Stimulated activated CD8-positive, alpha-beta memory T cell treated with anti-CD3 and anti-CD28 coated beads, Interleukin-4, amount 100 ng/mL, for 48 hours (primary cell): ENCODE results near the gene EPHA2.
"Not testable (repeated sequence)": the region's sequence is repeated elsewhere in the genome, so short reads cannot be mapped to it uniquely, and the experiment has no call there.

ENCODE experiments used
- DNase-seq: peaks from one replicate; pipeline ENCODE4 v3.0.0-alpha.2; 2020

EPHA2 gene

DNA sequence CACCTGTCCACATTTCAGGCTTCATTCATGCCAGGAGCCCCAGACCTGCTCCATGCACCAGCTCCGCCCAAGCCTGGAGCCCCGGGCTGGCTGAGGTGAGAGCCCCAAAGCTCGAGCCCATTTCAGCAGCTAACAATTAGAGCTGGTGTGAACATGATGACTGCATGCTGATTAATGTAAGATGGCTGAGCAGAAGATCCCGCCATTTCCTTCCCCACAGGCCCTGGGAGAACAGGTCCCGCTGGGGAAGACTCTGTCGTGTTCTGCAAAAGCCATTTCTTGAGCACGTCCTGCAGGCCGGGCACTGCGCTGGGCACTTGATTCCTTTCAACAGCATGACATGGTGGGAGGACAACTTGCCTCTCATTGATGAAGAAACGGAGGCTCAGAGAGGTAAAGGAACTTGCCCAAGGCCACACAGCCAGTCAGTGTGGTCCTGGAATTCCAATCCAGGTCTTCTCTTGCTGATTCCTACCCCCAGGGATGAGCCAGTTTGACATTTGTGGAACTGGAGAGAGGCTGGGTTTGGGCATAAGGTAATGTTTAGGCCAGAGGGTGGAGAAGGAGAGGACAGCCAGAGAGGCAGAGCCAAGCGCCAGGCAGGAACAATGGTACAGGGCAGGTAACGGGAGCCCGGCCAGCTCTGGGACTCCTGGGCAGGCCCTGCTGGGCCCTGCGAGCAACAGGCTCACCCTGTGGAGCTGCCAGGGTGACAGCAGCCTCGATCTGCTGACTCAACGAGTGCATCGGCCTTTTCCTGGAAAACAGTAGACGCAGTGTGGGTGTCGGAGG is 28.1 kb upstream of the EPHA2 start:
- DNase-seq, result no peak

DNA sequence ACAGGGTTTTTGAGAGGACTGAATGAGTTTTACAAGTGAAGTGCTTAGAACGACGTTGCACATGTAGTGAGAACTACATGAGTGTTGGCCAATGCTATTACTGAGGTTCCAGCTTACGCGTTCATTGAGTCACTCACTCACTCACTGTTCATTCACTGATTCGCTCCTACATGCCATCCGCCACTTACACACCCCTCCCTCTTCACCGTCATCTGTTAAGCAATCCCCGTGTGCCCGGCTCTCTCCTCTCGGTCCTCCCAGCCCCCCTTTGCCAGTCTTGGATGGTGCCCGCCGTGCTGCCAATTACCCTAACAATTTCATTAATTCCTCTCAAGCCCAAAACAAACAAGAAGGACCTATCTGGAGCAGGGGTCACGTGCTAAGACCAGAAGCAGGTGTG is 27.3 kb upstream of the EPHA2 start:
- no peak for DNase-seq

DNA sequence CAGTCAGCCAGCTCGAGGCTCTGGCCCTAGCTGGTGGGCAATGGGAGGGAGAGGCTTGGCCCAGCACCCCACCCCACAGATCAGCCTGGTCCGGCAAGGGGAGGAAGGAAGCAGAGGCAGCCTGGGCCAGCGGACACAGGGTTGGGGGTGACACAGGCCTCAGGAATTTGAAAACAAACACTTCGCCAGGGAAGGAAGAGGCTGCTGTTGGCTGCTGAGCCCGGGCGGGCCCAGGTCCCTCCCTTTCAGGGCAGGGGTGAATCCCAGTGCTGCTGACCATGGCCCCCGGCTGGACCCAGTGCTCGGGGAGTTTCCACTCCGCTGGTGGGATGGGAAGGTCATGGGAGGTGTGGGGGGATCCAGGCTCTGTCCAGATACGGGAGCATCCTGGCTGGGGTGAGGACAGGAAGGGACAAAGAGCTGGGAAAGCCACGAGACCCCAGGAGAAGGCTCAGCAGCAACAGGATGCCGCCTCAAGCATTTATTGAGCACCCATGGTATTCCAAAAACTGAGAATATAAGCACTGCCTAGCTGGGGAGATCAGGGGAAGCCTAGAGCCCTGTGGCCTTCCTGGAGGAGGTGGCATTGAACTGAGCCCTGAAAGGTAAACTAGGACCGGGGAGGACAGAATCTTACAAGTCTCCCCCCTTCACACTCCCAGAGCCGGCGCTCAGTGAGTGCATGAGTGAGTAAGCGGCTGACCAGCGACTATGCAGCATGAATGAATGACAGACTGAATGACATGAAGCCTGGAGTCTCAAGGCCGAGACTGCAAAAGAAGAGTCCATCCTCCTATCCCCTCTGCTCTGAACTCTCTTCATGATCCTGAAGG is 26.2 kb upstream of the EPHA2 start:
- no peak for DNase-seq

DNA sequence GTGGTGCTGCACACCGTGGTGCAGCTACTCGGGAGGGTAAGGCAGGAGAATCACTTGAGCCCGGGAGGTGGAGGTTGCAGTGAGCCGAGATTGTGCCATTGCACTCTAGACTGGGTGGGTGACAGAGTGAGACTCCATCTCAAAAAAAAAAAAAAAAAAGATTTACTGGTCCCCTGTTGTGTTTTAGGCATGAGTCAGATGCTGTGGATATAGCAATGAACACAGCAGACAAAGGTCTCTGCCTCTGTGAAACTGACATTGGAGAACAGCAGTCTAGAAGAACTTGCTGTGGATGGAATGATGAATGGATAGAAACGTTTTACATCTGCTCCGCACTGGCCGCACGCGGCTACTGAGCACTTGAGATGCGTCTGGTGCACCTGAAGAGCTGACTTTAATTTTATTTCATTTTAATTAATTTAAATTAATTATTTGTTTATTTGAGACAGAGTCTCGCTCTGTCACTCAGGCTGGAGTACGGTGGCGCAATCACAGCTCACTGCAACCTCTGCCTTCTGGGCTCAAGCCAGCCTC is 24.5 kb upstream of the EPHA2 start:
- no peak for DNase-seq

DNA sequence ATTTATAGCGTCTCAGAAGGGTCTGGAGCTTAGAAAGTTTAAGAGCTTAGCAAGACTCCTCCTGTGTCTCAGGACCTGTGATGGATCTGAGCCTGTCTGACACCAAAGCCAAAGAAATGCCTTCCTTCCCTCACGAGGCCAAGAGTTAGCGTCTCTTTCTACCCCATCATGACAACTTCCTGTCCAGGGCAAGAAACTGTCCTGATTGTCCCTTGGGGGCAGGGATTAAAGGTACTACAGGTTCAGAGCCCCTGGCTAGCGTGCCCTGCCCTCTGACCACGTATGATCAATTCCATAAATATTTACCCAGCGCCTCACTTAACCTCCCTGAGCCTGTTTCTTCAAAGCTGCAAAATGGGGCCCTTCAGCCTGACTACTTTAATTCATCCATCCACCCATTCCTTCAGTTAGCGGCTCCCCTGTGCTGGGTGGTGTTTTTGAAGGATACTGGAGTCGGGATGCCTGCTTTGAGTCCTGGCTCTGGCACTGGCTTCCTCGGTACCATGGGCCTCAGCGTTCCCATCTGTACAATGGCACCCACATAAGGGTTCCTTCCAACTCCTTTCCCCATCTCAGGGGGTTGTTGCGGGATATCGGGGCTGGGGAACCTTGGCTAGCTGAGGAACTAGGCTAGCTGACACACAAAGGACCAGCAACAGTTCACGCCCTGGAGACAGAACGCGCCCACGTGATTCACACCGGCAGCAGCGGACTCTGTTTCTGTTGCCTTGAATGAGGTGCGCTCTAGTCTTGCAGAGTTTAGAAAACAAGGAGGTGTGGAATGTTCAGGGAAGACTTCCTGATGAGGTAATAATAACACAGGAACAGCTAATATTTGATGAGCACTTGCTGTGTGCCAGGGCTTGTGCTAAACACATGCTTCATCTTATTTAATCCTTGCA is 23.0 kb upstream of the EPHA2 start:
- DNase-seq, result no peak

DNA sequence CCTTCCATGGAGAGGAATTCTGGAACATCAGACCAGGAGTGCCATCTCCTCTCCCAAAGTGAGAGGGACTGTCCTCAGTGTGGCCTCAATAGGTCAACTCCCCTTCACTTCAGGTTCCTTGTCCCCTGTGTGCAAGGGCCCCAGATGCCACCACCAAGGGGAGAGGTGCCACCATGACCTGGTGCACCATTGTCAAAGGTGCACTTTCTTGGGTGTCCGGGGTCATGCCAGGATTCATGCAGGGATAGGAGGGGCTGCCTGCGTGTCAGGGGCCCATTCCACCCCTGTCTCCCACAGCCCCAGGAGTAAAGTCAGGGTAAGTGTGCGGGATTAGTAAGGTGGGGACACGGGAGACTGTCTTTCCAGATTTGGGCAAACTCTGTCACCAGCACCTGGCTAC is 21.4 kb upstream of the EPHA2 start:
- DNase-seq, result no peak

DNA sequence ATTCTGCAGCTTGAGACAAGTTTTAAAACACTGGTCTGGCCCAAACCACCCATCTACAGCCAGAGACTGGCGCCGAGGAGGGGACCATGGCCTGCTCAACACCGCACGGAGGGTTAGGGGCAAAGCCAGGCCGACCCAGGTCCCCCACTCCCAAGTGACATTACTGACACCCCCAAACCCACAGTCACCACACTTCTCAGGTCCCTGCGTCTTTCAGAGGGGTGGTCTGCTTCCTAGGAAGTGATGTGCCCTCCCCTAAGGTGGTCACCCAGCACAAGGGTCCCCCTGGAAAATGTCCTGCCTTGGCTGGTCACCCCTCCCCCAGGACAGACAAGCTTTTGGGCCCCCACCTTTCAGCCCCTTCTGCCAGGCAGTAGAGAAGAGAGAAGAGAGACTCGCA is 20.8 kb upstream of the EPHA2 start:
- no peak for DNase-seq

DNA sequence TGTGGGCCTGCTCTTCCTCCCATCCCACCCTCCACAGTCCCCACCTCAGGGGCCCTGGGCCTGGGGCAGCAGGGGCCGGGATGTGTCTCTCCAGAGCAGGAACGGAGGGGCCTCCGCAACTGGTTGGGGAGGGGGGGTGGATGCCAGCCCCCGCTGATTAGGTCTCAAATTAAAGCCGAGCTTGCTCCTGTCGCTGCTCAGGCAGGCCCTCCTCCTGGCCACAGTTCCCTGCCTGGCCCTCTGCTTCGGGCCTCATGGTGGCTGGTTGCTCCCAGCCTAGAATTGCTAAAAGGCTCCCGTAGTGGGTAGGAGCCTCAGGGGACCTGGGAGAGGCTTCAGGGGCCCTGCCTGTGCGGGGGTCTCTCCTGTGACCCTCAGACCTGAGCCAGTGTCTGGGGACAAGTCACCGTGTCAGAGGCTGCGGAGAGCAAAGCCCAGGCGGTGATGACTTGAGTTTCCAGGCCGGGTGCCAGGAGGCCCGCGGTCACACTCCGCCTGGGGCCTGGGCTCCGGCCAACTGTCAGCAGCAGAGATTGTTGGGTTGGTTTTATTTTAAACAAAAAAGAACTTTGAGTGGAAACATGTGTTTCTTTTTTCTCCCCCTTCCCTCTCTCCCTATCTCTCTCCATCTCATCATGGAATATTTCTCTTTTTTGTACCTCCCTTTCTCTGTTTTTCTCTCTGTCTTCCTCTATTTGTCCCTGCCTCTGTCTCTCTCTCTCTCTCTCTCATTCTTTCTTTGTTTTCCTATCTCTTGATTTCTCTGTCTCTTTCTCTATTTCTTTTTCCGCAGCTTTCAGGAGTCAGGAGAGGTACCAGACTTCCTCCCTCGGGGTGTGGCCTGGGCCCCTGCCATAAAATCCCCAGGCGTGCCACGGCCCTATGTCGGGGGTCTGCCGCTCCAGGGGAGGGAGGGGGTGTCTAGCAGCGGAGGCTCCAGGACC is 20.0 kb upstream of the EPHA2 start:
- no peak for DNase-seq

DNA sequence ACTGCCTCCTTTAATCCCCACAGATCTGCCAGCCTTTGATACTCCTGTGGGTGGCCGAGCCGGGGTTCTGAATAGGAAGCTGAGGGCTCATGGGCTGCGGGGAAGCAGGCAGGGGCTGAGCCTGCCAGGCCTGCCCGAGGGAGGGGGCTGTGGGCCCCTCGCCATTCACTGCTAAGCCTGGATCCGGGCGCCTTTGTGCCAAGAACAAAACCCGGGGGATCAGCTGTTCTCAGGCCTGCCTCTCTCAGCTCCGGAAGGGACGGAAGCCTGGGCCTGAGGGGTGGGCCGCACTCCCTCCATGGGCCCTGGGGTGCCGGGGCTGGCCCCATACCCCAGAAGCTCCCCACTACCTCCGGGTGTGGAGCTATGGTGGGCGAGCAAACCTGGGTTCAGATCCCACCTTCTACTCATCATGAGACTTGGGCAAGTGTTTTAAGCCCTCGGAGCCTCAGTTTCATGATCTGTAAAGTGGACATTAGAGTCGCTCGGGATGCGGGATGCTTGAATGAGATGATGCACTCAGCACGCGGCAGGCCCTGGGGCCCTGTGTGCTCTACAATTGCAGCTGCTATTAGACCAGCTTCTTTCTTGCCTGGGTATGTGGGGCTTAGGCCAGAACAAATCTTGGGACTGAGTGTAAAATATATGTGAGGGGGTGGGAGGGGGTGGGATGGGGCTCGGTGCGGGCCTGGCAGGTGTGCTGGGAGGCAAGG is 19.2 kb upstream of the EPHA2 start:
- DNase-seq, result no peak

DNA sequence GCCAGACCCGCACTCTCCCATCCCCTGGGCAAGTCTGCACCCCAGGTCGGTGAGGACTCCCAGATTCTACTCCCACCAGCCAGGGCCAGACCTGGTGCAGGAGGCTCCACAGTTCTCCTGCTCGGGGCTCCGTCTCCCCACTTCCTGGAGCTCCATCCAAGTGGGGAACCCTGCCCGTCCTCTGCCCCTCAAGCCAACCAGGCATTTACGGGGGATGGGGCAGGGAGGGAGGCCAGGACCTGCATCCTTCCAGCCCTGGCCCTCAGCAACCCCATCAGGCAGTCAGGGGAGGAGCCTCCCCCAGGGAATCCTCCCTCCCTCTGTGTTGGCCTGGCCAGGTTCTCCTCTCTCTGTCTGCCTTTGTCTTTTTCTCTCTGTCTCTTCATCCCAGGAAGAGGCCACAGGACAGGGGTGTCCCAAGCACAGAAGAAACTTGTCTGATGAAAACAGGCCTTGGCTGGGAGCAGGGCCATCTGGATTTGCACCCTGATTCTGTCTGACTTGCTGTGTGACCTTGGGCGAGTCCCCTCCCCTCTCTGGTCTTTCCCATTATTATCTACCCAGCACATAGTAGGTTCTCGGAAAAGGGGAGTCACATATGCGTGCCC is 18.5 kb upstream of the EPHA2 start:
- DNase-seq, result no peak

DNA sequence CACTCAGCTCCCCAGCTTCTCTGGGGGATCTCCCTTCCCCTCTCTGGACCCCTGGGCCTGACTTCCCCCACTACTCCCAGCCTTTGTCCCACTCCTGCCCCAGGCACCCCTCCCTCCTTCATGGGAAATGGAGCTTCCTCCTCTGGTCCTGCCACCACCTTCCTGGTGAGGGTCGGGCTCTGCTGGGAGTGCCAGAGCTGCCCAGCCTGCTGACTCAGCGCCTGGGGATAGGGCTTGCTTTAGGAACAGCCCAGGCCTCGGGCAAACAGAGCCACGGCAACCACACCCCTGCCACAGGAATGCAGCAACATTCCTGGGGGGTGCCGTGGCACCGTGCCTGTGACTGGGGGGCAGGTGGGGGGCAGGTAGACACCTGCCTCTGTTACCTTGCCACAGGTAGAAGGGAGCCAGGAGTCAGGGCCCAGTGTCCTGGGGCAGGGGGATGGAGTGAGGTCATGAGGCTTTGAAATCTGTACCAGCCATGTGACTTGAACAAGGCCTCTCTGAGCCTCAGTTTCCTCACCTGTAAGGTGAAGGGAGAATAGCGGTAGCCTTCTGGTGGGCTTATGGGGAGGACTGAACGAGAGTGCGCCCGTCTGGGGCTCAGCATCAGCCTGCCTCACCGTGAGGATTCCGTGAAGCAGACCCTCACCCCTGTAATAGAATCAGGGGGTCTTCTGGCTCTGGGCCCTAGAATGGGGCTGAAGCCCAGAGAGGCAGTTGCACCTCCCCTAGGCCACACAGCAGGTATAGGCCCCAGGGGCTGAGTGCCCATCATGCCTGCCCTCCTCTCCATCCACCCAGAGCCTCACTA is 17.8 kb upstream of the EPHA2 start:
- no peak for DNase-seq

DNA sequence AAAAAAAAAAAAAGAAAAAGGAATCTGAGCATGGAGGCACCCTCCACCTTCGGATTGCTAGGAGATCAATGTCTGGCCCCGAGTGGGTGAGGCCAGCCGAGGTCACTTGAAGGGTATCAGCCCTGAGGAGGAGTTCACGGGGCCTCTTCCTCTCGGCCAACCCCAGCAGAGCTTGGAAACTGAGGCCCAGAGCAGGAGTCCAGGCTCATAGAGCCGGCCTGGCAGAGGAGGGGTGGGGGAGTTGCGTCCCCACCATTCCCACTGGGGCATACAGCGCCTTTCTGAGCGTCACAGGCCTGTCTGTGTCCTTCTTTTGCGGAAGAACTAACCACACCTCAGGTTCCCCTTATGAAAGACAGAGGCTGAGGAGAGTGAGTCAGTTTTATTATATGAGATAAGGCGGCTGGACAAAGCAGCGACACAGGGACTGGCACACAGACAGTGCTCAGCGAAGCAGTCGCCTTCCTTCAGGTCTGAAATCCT is 17.1 kb upstream of the EPHA2 start:
- DNase-seq, result no peak

DNA sequence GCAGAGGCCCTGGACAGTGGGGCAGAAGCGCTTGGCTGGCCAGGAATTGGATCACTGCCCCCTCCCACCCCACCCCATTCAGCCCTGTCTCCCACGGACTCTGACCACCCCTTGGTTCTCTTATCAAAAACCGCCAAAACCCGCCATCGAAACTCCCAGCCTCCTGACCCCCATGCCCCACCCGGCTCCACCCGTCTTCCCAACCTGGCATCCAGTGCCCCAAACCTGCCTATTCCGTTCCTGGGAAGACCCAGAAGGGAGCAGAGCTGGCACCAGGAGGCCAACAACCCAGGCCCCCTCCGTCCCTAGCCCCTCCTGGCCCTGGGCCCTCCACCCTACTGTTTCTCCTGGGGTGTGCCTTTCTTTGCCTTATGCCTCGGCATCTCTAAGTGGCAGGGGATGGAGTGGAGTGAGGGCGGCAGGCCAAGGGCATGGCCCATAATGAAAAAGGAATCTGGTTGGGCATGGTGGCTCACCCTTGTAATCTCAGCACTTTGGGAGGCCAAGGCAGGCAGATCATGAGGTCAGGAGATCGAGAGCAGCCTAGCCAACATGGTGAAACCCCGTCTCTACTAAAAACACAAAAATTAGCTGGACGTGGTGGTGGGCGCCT is 16.5 kb upstream of the EPHA2 start:
- no peak for DNase-seq

DNA sequence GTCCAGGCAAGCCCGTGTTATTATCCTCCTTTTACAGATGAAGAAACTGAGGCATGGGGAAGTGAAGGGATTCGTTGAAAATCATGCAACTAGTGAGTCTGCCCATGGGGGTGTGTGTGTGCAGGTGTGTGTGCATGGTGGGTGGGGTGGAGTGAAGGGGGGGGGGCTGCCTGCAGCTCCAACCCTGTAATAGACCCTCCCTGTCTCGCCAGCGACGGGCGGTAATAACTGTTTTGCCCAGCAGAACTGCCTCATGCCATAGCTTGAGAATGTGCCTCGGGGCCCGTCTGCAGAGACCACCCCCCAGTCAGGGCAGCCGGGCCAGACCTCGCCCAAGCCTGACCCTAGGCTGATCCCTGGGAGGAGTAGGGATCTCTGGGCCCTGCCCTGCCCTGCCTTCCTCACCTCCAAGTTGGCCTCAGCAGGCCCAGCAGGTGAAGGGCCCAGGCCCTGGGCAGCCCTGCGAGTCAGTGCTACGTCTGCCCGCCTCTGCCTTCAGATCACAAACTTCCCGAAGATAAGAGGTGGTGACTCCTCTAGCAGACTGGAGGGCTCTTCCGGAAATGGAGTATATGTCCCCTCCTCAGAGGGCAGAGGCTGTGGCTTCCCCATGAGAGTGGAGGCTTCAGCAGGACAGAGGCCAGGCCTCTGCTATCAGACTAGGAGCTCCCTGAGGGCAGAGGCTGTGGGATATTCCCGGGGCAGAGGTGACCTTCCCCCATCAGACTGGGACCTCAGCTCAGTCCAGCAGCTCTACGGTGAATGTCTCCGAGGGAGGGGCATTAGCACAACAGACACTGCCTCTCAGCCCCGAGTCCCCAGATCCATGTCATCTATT is 15.7 kb upstream of the EPHA2 start:
- no peak for DNase-seq

DNA sequence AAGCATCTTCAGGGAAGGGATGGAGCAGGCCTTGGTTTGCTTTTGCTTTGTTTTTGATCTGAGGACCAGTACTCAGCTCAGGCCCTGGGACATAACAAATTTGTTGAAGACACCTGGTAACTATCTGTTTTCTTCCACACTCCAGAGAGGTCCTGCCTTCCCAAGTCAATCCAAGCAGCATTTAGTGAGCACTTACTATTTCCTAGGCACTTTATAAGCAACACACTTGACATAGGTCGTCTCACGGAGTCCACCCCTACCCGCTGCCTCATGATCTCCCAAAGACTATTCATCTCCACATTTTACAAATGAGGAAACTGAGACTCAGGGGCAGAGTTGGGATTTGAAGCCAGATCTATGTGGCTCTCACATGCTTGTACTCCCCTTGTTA is 14.4 kb upstream of the EPHA2 start:
- DNase-seq, result no peak

DNA sequence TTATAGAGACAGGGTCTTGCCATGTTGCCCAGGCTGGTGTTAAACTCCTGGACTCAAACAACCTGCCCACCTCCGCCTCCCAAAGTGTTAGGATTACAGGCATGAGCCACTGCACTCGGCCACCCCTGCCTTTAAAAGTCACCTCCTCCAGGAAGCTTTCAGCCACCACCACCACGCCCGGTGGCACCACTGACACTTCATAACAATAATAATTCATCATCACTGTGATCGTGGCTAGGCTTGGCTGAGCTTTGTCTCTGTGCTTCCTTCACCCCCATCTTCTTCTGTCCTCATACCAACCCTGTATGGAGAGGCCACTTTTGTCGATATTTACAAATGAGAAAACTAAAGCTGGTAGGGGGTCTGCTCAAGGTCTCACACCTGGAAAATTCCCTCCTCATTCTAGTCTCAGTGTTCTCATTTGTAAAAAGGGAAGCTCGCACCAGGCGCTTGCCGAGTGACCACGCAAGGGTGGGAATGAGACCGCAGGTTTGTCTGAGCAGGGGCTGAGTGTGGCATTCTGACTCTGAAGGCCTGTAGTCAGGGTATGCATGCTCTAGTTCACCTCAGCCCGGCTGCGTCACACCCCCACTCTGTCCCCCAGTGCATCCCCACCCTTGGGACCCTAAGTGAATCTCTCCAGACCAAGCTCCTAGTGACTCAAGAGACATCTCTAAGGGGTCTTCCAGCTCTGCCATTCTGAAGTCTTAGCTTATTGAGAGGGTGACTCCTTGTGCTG is 12.9 kb upstream of the EPHA2 start:
- no peak for DNase-seq

DNA sequence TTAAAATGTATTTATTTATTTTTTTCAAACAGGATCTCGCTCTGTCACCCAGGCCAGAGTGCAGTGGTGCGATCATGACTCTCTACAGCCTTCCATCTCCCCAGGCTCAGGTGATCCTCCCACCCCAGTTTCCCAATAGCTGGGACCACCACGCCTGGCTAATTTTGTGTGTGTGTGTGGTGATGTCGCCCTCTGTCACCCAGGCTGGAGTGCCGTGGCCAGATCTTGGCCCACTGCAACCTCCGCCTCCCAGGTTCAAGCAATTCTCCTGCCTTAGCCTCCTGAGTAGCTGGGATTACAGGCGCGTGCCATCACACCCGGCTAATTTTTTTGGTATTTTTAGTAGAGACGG is 12.3 kb upstream of the EPHA2 start:
- not testable (repeated sequence) for DNase-seq
